Esophagus squamous epithelium (tissue), 5 donors: ENCODE results near the gene CACNB2. TPM values are rescaled to one million over a fixed set of nuclear protein-coding genes. Genes with fewer than 3 reads are reported as not detected.

Experiments used
- DNase-seq: peaks from one replicate; lab custom pipeline; 2025; lab: John Stamatoyannopoulos, UW
- H3K27ac ChIP-seq, 4 donors: fragments of 200-600 bp; sonication (generic); one replicate each; pipeline ENCODE4 v1.5.1; 2016 to 2019; ENCODE audit warnings: mild to moderate bottlenecking in 1 of 4
- H3K27me3 ChIP-seq, 4 donors: fragments of 200-600 bp; sonication (generic); 1 replicate in 3 of 4; 2 replicates in 1 of 4; pipeline versions ENCODE4 v1.5.1 to v1.6.0; 2017 to 2021; ENCODE audit warnings: antibody characterized with exemption in 1 of 4
- H3K36me3 ChIP-seq, 3 donors: fragments of 200-600 bp; sonication (generic); one replicate each; pipeline ENCODE4 v1.5.1; 2016 to 2019
- H3K4me1 ChIP-seq, 3 donors: fragments of 200-600 bp; sonication (generic); one replicate each; pipeline ENCODE4 v1.5.1; 2017 to 2019
- H3K4me3 ChIP-seq, 4 donors: fragments of 200-600 bp; sonication (generic); 1 replicate in 3 of 4; 2 replicates in 1 of 4; pipeline ENCODE4 v1.5.1; 2016 to 2019; ENCODE audit warnings: mild to moderate bottlenecking in 2 of 4, moderate library complexity in 1 of 4
- H3K9me3 ChIP-seq, 3 donors: fragments of 200-600 bp; sonication (generic); one replicate each; pipeline ENCODE4 v1.5.1; 2016 to 2019
- POLR2A ChIP-seq, 4 donors: fragments of 450-650 bp; IDR thresholded peaks; one replicate each; pipeline ENCODE4 v1.6.1; 2017; ENCODE audit warnings: antibody characterized with exemption in 4 of 4, mild to moderate bottlenecking in 4 of 4, moderate library complexity in 3 of 4
- WGBS, 2 donors: methylation state at CpG; one replicate each; pipeline ENCODE4 v1.1.5; 2018; 5-methylcytosine and 5-hydroxymethylcytosine counted together
- intact Hi-C: fragments of 100-400 bp; cut with DNase I; formaldehyde crosslinking; loops from one replicate; pipeline ENCODE4 v1.15.0; 2022
- total RNA-seq, 4 donors: library from RNA; depleted of rRNA; stranded (reverse); fragments of >200 nt; gene quantifications; one replicate each; pipeline ENCODE4 v1.1.0, GENCODE V29; 2016
- TF ChIP-seq, protein P1 (sequence below), 6 experiments: fragments of 450-650 bp in 4 of 6; fragments of 200-600 bp in 2 of 6; sonication (generic) in 2 of 6; IDR thresholded peaks; one replicate each; pipeline ENCODE4 v1.5.1; 2016 to 2019; ENCODE audit warnings: antibody characterized with exemption in 6 of 6, mild to moderate bottlenecking in 4 of 6, moderate library complexity in 4 of 6
- donor health status: DM: yes; HTN: yes; CAD: no.

The CACNB2 gene
- total RNA-seq, 4 donors from 2014 or later = 0.91 to 37.0 (median 5.7) TPM

GRCh38 chr10:18549105-18549504 lies 408.9 kb downstream of the CACNB2 start:
- Histone ChIP-seq H3K4me1 (no peaks in the 10 kb centered on the region), H3K27me3 (no peaks in the 10 kb centered on the region), H3K9me3 (no peaks in the 10 kb centered on the region), H3K4me3 (no peak overlapping the region), H3K36me3 (peaks cover 0 to 72% (median 0%) of the 10 kb centered on the region in 3 donors), H3K27ac (no peak overlapping the region)
- no peak for TF ChIP-seq POLR2A (IDR thresholded peaks at IDR 0.05)
- TF ChIP-seq, protein P1, sequence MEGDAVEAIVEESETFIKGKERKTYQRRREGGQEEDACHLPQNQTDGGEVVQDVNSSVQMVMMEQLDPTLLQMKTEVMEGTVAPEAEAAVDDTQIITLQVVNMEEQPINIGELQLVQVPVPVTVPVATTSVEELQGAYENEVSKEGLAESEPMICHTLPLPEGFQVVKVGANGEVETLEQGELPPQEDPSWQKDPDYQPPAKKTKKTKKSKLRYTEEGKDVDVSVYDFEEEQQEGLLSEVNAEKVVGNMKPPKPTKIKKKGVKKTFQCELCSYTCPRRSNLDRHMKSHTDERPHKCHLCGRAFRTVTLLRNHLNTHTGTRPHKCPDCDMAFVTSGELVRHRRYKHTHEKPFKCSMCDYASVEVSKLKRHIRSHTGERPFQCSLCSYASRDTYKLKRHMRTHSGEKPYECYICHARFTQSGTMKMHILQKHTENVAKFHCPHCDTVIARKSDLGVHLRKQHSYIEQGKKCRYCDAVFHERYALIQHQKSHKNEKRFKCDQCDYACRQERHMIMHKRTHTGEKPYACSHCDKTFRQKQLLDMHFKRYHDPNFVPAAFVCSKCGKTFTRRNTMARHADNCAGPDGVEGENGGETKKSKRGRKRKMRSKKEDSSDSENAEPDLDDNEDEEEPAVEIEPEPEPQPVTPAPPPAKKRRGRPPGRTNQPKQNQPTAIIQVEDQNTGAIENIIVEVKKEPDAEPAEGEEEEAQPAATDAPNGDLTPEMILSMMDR (IDR thresholded peaks at IDR 0.05) = no peak
- intact Hi-C loops = no loop called here
- WGBS, 2 donors = 93 to 100% methylated on average over 2 of the region's 2 CpGs
- no peak for DNase-seq

DNA sequence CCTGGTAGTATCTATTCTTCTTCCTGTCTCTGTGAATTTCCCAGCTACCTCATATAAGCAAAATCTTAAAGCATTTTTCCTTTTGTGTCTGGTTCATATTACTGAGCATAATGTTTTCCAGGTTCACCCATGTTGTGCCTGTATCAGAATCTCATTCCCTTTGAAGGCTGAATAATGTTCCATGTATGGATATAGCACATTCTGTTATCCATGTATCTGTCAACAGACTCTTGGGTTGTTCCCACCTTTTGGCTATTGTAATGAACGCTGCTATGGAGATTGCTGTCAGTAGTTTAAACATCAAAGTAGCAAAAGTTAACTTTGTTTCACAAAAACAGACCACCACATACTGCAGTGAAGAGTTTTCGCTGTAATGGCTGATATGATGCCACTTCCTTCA lies 411.2 kb downstream of the CACNB2 start:
- Histone ChIP-seq H3K27me3 (no peaks in the 10 kb centered on the region), H3K9me3 (peaks cover 0 to 1% (median 0%) of the 10 kb centered on the region in 3 donors), H3K4me1 (no peaks in the 10 kb centered on the region), H3K36me3 (peaks cover 0 to 76% (median 0%) of the 10 kb centered on the region in 3 donors), H3K27ac (no peak overlapping the region), H3K4me3 (no peak overlapping the region)
- intact Hi-C loops = no loop called here
- WGBS, 2 donors = 89 to 100% methylated on average over 2 of the region's 2 CpGs
- TF ChIP-seq, protein P1 (IDR thresholded peaks at IDR 0.05) = no peak
- TF ChIP-seq POLR2A (IDR thresholded peaks at IDR 0.05) = no peak
- DNase-seq = no peak

DNA sequence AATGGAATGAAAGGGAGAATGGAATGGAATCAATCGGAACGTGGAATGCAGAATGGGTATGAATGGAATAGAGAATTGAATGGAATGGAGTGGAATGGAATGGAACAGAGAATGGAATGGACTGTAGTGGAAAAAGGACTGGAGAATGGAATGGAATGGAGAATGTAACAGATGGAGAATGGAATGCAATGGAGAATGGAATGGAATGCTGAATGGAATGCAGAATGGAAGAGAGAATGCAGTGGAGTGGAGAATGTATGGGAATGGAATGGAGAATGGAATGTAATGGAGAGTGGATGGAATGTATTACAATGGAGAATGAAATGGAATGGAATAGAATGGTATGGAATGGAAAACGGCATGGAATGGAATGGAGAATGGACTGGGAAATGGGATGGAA lies 414.3 kb downstream of the CACNB2 start:
- Histone ChIP-seq H3K4me3 (no peak overlapping the region), H3K36me3 (peaks cover 0 to 92% (median 0%) of the 10 kb centered on the region in 3 donors), H3K4me1 (no peaks in the 10 kb centered on the region), H3K27ac (no peak overlapping the region), H3K9me3 (peaks cover 0 to 13% (median 0%) of the 10 kb centered on the region in 3 donors), H3K27me3 (no peaks in the 10 kb centered on the region)
- WGBS, 2 donors = 92% methylated on average over 3 of the region's 3 CpGs
- DNase-seq = no peak
- intact Hi-C loops = no loop called here
- TF ChIP-seq, protein P1 (IDR thresholded peaks at IDR 0.05) = no peak

GRCh38 chr10:18556522-18557147 lies 416.4 kb downstream of the CACNB2 start:
- 95% methylated on average over 3 of the region's 3 CpGs for WGBS, 2 donors
- H3K27ac ChIP-seq = no peak overlapping the region
- no peaks in the 10 kb centered on the region for H3K27me3 ChIP-seq
- no peak for DNase-seq
- H3K4me1 ChIP-seq = no peaks in the 10 kb centered on the region
- TF ChIP-seq POLR2A (IDR thresholded peaks at IDR 0.05) = no peak
- TF ChIP-seq, protein P1 (IDR thresholded peaks at IDR 0.05) = no peak
- peaks cover 0 to 93% (median 0%) of the 10 kb centered on the region in 3 donors for H3K36me3 ChIP-seq
- H3K4me3 ChIP-seq = no peak overlapping the region
- intact Hi-C loops = no loop called here
- H3K9me3 ChIP-seq = peaks cover 0 to 13% (median 0%) of the 10 kb centered on the region in 3 donors

GRCh38 chr10:18557960-18558359 lies 417.7 kb downstream of the CACNB2 start:
- Histone ChIP-seq H3K27me3 (no peaks in the 10 kb centered on the region), H3K4me3 (no peak overlapping the region), H3K4me1 (no peaks in the 10 kb centered on the region), H3K9me3 (peaks cover 0 to 13% (median 0%) of the 10 kb centered on the region in 3 donors), H3K27ac (no peak overlapping the region), H3K36me3 (peaks cover 0 to 94% (median 0%) of the 10 kb centered on the region in 3 donors)
- no peak for DNase-seq
- intact Hi-C loops = no loop called here
- TF ChIP-seq POLR2A (IDR thresholded peaks at IDR 0.05) = no peak
- TF ChIP-seq, protein P1 (IDR thresholded peaks at IDR 0.05) = no peak
- 90 to 92% methylated on average over 1 of the region's 1 CpG for WGBS, 2 donors
